Measurements from ENCODE around the gene RECK. TPM values are rescaled to one million over a fixed set of nuclear protein-coding genes. Genes with fewer than 3 reads are reported as not detected.

RECK gene
- polyA plus RNA-seq, 1 experiment, result 112 TPM

GRCh38 chr9:36036253-36036779 lies 397 bp upstream of the RECK start:
- peak overlapping the region; percentile 85 for H3K27ac ChIP-seq (ENCODE audit: low read depth, low read length)
- peak overlapping the region; percentile 49 for H3K4me3 ChIP-seq (ENCODE audit: low read depth, low read length)
- ChIA-PET POLR2A (interaction anchor here (0.6 to 2.6 kb wide), 12 partner anchors 18 to 923 kb away, joined by 3 to 12 read pairs (median 4); partner anchors contain the start of genes CLTA and HRCT1), CTCF (interaction anchor here (0.7 kb wide), 1 partner anchor 28 kb away, joined by 6 read pairs; no protein-coding TSS in a partner anchor)
- TF ChIP-seq CTCF (IDR thresholded peaks at IDR 0.05; ENCODE audit: low read depth, low read length), result no peak
- DNase-seq (ENCODE audit: low read depth, low spot score), result no peak
- H3K9me3 ChIP-seq (ENCODE audit: control insufficient read depth, insufficient read depth, low read length), result no peaks in the 10 kb centered on the region
- no peaks in the 10 kb centered on the region for H3K27me3 ChIP-seq (ENCODE audit: control insufficient read depth, insufficient read depth, low read length)

- Histone ChIP-seq H3K27me3 (ENCODE audit: control insufficient read depth, insufficient read depth, low read length) (no peaks in the 10 kb centered on the region), H3K4me3 (ENCODE audit: low read depth, low read length) (peak overlapping the region; percentile 89), H3K27ac (ENCODE audit: low read depth, low read length) (peak overlapping the region; percentile 85), H3K9me3 (ENCODE audit: control insufficient read depth, insufficient read depth, low read length) (no peaks in the 10 kb centered on the region)
- TF ChIP-seq CTCF (IDR thresholded peaks at IDR 0.05; ENCODE audit: low read depth, low read length), result no peak
- ChIA-PET CTCF (interaction anchor here (0.8 to 1.6 kb wide), 5 partner anchors 29 to 153 kb away, joined by 3 to 6 read pairs (median 4); partner anchors contain the start of gene CLTA), POLR2A (interaction anchor here (0.5 to 2.6 kb wide), 8 partner anchors 8 to 1092 kb away, joined by 3 to 11 read pairs (median 4); no protein-coding TSS in a partner anchor)
- DNase-seq (ENCODE audit: low read depth, low spot score), result no peak
Observed at GRCh38 chr9:36037549-36038122, 923 bp downstream of the RECK start.

- Histone ChIP-seq H3K27me3 (ENCODE audit: control insufficient read depth, insufficient read depth, low read length) (no peaks in the 10 kb centered on the region), H3K9me3 (ENCODE audit: control insufficient read depth, insufficient read depth, low read length) (no peaks in the 10 kb centered on the region), H3K27ac (ENCODE audit: low read depth, low read length) (no peak overlapping the region), H3K4me3 (ENCODE audit: low read depth, low read length) (peak overlapping the region; percentile 89)
- CTCF ChIA-PET, result interaction anchor here (1.0 to 1.6 kb wide), 4 partner anchors 15 to 124 kb away, joined by 4 to 5 read pairs (median 4); no protein-coding TSS in a partner anchor
- POLR2A ChIA-PET, result interaction anchor here (0.6 to 1.8 kb wide), 6 partner anchors 9 to 152 kb away, joined by 3 to 5 read pairs (median 4); partner anchors contain the start of gene CLTA
- no peak for DNase-seq (ENCODE audit: low read depth, low spot score)
- no peak for TF ChIP-seq CTCF (IDR thresholded peaks at IDR 0.05; ENCODE audit: low read depth, low read length)
Observed at GRCh38 chr9:36039121-36039520, 2.4 kb downstream of the RECK start.

GRCh38 chr9:36039696-36040095 lies 3.0 kb downstream of the RECK start:
- H3K27ac ChIP-seq (ENCODE audit: low read depth, low read length), result no peak overlapping the region
- ChIA-PET POLR2A (interaction anchor here (0.6 to 1.1 kb wide), 4 partner anchors 10 to 69 kb away, joined by 3 to 5 read pairs (median 4); no protein-coding TSS in a partner anchor), CTCF (no interaction called here)
- no peaks in the 10 kb centered on the region for H3K9me3 ChIP-seq (ENCODE audit: control insufficient read depth, insufficient read depth, low read length)
- no peaks in the 10 kb centered on the region for H3K27me3 ChIP-seq (ENCODE audit: control insufficient read depth, insufficient read depth, low read length)
- DNase-seq (ENCODE audit: low read depth, low spot score), result no peak
- no peak for TF ChIP-seq CTCF (IDR thresholded peaks at IDR 0.05; ENCODE audit: low read depth, low read length)
- peak overlapping the region; percentile 89 for H3K4me3 ChIP-seq (ENCODE audit: low read depth, low read length)

All from AG04450 (cell line).